ENCODE results near the gene STARD13.

GRCh38 chr13:33230178-33230881 is 55.2 kb downstream of the STARD13 start:
- TF ChIP-seq, protein P1, sequence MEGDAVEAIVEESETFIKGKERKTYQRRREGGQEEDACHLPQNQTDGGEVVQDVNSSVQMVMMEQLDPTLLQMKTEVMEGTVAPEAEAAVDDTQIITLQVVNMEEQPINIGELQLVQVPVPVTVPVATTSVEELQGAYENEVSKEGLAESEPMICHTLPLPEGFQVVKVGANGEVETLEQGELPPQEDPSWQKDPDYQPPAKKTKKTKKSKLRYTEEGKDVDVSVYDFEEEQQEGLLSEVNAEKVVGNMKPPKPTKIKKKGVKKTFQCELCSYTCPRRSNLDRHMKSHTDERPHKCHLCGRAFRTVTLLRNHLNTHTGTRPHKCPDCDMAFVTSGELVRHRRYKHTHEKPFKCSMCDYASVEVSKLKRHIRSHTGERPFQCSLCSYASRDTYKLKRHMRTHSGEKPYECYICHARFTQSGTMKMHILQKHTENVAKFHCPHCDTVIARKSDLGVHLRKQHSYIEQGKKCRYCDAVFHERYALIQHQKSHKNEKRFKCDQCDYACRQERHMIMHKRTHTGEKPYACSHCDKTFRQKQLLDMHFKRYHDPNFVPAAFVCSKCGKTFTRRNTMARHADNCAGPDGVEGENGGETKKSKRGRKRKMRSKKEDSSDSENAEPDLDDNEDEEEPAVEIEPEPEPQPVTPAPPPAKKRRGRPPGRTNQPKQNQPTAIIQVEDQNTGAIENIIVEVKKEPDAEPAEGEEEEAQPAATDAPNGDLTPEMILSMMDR (IDR thresholded peaks at IDR 0.05): no peak
- TF ChIP-seq POLR2AphosphoS5 (IDR thresholded peaks at IDR 0.05): no peak
- no peak for TF ChIP-seq POLR2A (IDR thresholded peaks at IDR 0.05)
- TF ChIP-seq EP300 (IDR thresholded peaks at IDR 0.05): no peak
